ES-I3 (cell line): ENCODE results near the gene MYH15.

Experiments used
- H3K36me3 ChIP-seq: 2 replicates; pipeline ENCODE4 v1.6.1; 2013; ENCODE audit warnings: mild to moderate bottlenecking, low read length, control low read depth, moderate library complexity; ENCODE audit not compliant: insufficient read depth
- H3K4me1 ChIP-seq: 2 replicates; pipeline ENCODE4 v1.6.1; 2013; ENCODE audit warnings: mild to moderate bottlenecking, control low read depth, low read length; ENCODE audit not compliant: insufficient read depth
- H3K9ac ChIP-seq: 2 replicates; pipeline ENCODE4 v1.6.1; 2013; ENCODE audit warnings: low read depth, mild to moderate bottlenecking, low read length, moderate library complexity
- H3K9me3 ChIP-seq: 2 replicates; pipeline ENCODE4 v1.6.1; 2013; ENCODE audit warnings: mild to moderate bottlenecking, low read length, moderate library complexity; ENCODE audit not compliant: control insufficient read depth, insufficient read depth

Gene MYH15

GRCh38 chr3:108510496-108510895 lies at the start of gene MYH15:
TSS of gene MYH15 (minus strand) at chr3:108510596. CDS start at chr3:108510530, 66 bp downstream.
- Histone ChIP-seq H3K9ac (no peak within 1 kb of the TSS), H3K4me1 (peaks cover 7% of the 10 kb centered on the region; the same call in 1 of the 2 replicates), H3K9me3 (no peaks in the 10 kb centered on the region), H3K36me3 (no peaks in the 10 kb centered on the region)

- Histone ChIP-seq H3K9me3 (no peaks in the 10 kb centered on the region), H3K36me3 (peaks cover 3% of the 10 kb centered on the region; the same call in 1 of the 2 replicates), H3K4me1 (no peaks in the 10 kb centered on the region), H3K9ac (no peak overlapping the region)
Measured at GRCh38 chr3:108555966-108556581, 45.7 kb upstream of the MYH15 start.

GRCh38 chr3:108554913-108555571 lies 44.6 kb upstream of the MYH15 start:
- Histone ChIP-seq H3K36me3 (peaks cover 3% of the 10 kb centered on the region; the same call in 1 of the 2 replicates), H3K9me3 (no peaks in the 10 kb centered on the region), H3K4me1 (no peaks in the 10 kb centered on the region), H3K9ac (no peak overlapping the region)

DNA sequence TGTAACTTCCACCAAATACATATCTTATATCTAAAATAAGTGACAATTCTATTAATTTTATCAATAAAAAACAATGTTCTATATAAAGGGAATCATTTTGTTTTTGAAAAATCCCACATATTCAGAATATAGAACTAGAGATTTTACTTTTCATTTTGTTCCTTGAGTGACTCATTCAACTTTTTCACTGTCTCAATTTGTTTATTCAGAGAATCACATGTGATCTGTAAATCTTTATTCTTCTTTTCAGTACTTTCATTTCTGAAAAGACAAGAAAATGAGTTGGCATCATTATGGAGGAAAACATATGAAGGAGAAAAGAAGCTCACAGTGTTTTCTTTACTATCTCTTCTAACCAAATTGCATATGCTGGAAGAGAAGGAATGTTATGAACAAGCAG lies 43.8 kb upstream of the MYH15 start:
- H3K9me3 ChIP-seq: no peaks in the 10 kb centered on the region
- no peaks in the 10 kb centered on the region for H3K4me1 ChIP-seq
- H3K36me3 ChIP-seq: peaks cover 3% of the 10 kb centered on the region; the same call in 1 of the 2 replicates
- no peak overlapping the region for H3K9ac ChIP-seq

- no peaks in the 10 kb centered on the region for H3K9me3 ChIP-seq
- H3K4me1 ChIP-seq: no peaks in the 10 kb centered on the region
- H3K36me3 ChIP-seq: peaks cover 3% of the 10 kb centered on the region; the same call in 1 of the 2 replicates
- H3K9ac ChIP-seq: no peak overlapping the region
Measured at GRCh38 chr3:108552267-108553159, 42.1 kb upstream of the MYH15 start.

GRCh38 chr3:108548886-108549285 lies 38.5 kb upstream of the MYH15 start:
- Histone ChIP-seq H3K36me3 (no peaks in the 10 kb centered on the region; the same call in 1 of the 2 replicates), H3K9ac (no peak overlapping the region), H3K9me3 (no peaks in the 10 kb centered on the region), H3K4me1 (no peaks in the 10 kb centered on the region)

GRCh38 chr3:108548304-108548703 lies 37.9 kb upstream of the MYH15 start:
- no peak overlapping the region for H3K9ac ChIP-seq
- no peaks in the 10 kb centered on the region for H3K4me1 ChIP-seq
- H3K36me3 ChIP-seq: no peaks in the 10 kb centered on the region; the same call in 1 of the 2 replicates
- no peaks in the 10 kb centered on the region for H3K9me3 ChIP-seq

GRCh38 chr3:108546692-108547091 lies 36.3 kb upstream of the MYH15 start:
- no peaks in the 10 kb centered on the region for H3K4me1 ChIP-seq
- H3K36me3 ChIP-seq: no peaks in the 10 kb centered on the region; the same call in 1 of the 2 replicates
- H3K9ac ChIP-seq: no peak overlapping the region
- H3K9me3 ChIP-seq: no peaks in the 10 kb centered on the region

DNA sequence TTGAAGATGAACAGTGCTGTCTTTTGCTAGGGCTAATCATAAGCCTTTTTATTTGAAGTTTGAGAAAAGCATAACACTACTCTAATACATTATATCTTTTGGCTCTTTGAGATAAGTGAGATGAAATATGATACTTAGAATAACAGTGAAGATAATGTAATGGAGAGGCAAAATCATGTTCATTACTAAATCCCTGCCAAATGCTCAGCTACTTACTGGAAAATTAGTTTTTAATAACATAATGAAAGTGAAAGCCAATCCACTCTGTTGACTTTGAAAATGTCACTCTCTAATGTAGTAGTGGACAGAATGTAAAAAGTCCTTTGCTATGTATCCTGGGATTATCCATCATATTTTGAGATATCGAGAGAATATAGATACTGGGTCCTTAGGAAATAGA lies 35.9 kb upstream of the MYH15 start:
- H3K4me1 ChIP-seq: no peaks in the 10 kb centered on the region
- no peak overlapping the region for H3K9ac ChIP-seq
- no peaks in the 10 kb centered on the region; the same call in 1 of the 2 replicates for H3K36me3 ChIP-seq
- H3K9me3 ChIP-seq: no peaks in the 10 kb centered on the region

DNA sequence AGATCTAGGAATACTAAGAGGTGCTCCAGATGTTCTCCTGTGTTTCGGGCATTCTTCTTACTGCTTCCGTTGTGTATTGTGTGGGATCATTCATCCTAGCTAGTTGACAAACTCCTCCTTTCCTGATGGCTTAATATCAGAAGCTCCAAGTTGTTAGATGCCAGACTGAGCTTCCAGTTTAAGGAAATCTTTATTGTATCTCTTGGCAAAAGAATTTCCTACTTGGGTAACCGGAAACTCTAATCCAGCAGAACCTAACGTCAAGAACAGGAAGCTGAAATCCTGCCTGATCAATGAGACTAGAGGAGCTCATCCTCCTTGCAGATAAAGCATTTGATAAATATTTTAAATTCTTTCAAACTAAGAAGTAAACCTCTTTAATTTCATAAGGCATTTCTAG lies 27.7 kb upstream of the MYH15 start:
- no peak overlapping the region for H3K9ac ChIP-seq
- no peaks in the 10 kb centered on the region for H3K36me3 ChIP-seq
- no peaks in the 10 kb centered on the region for H3K9me3 ChIP-seq
- H3K4me1 ChIP-seq: no peaks in the 10 kb centered on the region

DNA sequence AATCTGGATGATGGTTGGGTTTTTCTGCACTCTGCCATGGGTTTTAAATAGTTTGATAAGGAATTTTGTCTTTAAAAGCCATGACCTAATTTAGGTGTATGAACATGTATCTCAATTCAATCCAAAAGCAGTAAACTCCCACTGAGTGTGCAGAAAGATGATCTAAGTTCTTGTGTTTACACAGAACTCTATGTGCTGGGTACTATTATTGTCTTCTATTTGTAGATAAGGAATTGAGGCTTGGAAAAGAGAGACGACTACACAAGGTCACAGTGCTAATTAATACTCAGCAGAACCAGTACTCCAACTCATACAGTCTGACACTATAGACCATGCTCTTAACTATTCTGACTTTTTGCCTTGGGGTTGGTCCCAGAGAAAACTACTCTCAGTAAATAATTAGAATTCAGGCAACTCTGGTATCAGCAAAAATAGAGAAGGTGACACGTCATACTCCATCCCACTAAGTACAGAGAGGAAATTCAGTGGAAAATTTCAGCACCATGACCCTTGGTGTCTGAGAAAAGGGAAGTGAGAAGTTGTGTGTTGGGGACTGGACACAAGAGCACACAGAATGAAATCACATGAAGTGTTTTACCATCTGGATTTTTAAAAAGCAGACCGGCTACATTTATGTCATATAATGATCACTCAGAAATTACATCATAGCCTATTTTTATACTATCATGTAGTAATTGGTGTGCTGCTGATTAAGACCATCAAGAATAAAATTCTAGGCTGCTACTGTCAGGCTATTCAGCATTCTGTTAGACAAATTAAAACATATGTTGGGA lies 18.3 kb upstream of the MYH15 start:
- Histone ChIP-seq H3K4me1 (no peaks in the 10 kb centered on the region), H3K9ac (no peak overlapping the region), H3K9me3 (no peaks in the 10 kb centered on the region), H3K36me3 (no peaks in the 10 kb centered on the region)

DNA sequence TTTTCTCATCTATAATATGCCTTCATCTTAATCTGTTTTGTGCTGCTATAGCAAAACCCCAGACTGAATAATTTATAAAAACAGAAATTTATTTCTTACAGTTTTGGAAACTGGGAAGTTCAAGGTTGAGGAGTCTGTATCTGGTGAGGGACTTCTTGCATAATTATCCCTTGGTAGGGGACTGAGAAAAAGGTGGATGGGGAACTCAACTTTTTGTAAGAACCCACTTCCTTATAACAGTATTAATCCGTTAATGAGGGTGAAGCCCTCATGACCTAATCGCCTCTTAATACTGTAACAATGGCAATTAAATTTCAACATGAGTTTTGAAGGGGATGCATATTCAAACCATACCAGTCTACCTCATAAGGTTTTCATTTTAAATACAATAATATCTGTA lies 17.4 kb upstream of the MYH15 start:
- H3K9ac ChIP-seq: no peak overlapping the region
- H3K36me3 ChIP-seq: no peaks in the 10 kb centered on the region
- no peaks in the 10 kb centered on the region for H3K4me1 ChIP-seq
- H3K9me3 ChIP-seq: no peaks in the 10 kb centered on the region

DNA sequence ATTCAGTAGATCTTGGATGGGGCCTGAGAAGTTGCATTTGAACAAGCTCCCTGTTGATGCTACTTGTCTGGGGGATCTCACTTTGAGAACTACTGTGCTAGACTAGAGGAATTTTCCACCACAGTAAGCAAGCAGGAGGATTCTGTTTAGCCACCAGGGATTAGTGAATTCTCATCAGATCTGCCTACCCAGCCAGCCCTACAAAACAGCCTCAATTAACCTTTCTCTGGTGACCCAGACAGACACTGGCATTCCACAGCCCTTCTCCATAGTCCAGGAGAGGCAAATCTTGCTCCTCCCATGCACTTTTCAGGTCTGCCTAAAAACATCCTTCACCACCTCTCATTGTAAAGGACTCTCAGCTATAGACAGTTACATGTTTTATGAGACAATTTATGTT lies 16.7 kb upstream of the MYH15 start:
- H3K36me3 ChIP-seq: no peaks in the 10 kb centered on the region
- no peaks in the 10 kb centered on the region for H3K4me1 ChIP-seq
- H3K9me3 ChIP-seq: no peaks in the 10 kb centered on the region
- no peak overlapping the region for H3K9ac ChIP-seq

DNA sequence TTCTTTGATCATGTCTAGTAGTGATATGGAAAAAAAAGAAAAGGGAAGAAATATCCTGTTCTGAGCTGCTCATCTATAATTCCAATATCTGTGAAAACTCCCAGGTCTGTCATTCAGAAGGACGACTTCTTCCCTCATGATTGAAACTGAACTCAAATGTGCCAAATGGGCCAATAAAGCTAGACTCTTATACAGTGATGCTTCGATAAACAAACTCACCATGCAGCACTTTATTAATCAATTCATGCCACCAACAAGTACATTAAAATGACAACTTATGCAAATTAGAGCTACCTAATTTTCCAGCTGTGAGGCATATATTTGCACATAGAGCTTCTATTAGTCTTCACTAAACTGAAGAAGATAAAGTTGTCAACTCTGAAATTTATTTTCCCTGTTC lies 15.6 kb upstream of the MYH15 start:
- Histone ChIP-seq H3K4me1 (no peaks in the 10 kb centered on the region), H3K9ac (no peak overlapping the region), H3K9me3 (no peaks in the 10 kb centered on the region), H3K36me3 (no peaks in the 10 kb centered on the region)
